ENCODE data around the gene NKX2-8. TPM values are rescaled to one million over a fixed set of nuclear protein-coding genes. Genes with fewer than 3 reads are reported as not detected.

NKX2-8 gene
- total RNA-seq, 2 donors from 2014 or later = not detected

GRCh38 chr14:36583893-36584811, 1.7 kb upstream of the NKX2-8 start:
- TF ChIP-seq CTCF (IDR thresholded peaks at IDR 0.05) = no peak
- H3K9me3 ChIP-seq = no peaks in the 10 kb centered on the region
- no peaks in the 10 kb centered on the region for H3K36me3 ChIP-seq
- H3K27me3 ChIP-seq = peaks cover 6 to 33% of the 10 kb centered on the region in 2 donors
- no peak overlapping the region for H3K4me3 ChIP-seq
- DNase-seq (ENCODE audit: low spot score) = no peak
- H3K27ac ChIP-seq = no peak overlapping the region
- peaks cover 0 to 28% of the 10 kb centered on the region in 2 donors for H3K4me1 ChIP-seq

- Histone ChIP-seq H3K4me3 (no peak overlapping the region), H3K9me3 (no peaks in the 10 kb centered on the region), H3K27me3 (peaks cover 6 to 33% of the 10 kb centered on the region in 2 donors), H3K4me1 (peaks cover 0 to 28% of the 10 kb centered on the region in 2 donors), H3K36me3 (no peaks in the 10 kb centered on the region), H3K27ac (no peak overlapping the region)
- no peak for TF ChIP-seq CTCF (IDR thresholded peaks at IDR 0.05)
- DNase-seq (ENCODE audit: low spot score) = no peak
These were observed 953 bp upstream of the NKX2-8 start for GRCh38 chr14:36583242-36583892.

GRCh38 chr14:36582874-36583241, 444 bp upstream of the NKX2-8 start:
- H3K27me3 ChIP-seq = peaks cover 6 to 33% of the 10 kb centered on the region in 2 donors
- no peaks in the 10 kb centered on the region for H3K9me3 ChIP-seq
- no peaks in the 10 kb centered on the region for H3K36me3 ChIP-seq
- H3K27ac ChIP-seq = no peak overlapping the region
- H3K4me1 ChIP-seq = peaks cover 0 to 28% of the 10 kb centered on the region in 2 donors
- no peak for DNase-seq (ENCODE audit: low spot score)
- H3K4me3 ChIP-seq = peak overlapping the region in 1 of 2 donors; percentile 48
- no peak for TF ChIP-seq CTCF (IDR thresholded peaks at IDR 0.05)

GRCh38 chr14:36580856-36581831, 1.3 kb downstream of the NKX2-8 start:
- Histone ChIP-seq H3K36me3 (no peaks in the 10 kb centered on the region), H3K4me3 (peak overlapping the region; percentile 9 to 48), H3K9me3 (no peaks in the 10 kb centered on the region), H3K27me3 (peaks cover 3 to 33% of the 10 kb centered on the region in 2 donors), H3K4me1 (peaks cover 0 to 28% of the 10 kb centered on the region in 2 donors), H3K27ac (no peak overlapping the region)
- no peak for TF ChIP-seq CTCF (IDR thresholded peaks at IDR 0.05)
- no peak for DNase-seq (ENCODE audit: low spot score)

GRCh38 chr14:36580141-36580855, 2.1 kb downstream of the NKX2-8 start:
- Histone ChIP-seq H3K4me3 (peak overlapping the region in 1 of 2 donors; percentile 48), H3K4me1 (peaks cover 0 to 28% of the 10 kb centered on the region in 2 donors), H3K27me3 (peaks cover 3 to 33% of the 10 kb centered on the region in 2 donors), H3K36me3 (no peaks in the 10 kb centered on the region), H3K9me3 (no peaks in the 10 kb centered on the region), H3K27ac (no peak overlapping the region)
- DNase-seq (ENCODE audit: low spot score) = no peak
- no peak for TF ChIP-seq CTCF (IDR thresholded peaks at IDR 0.05)
